ENCODE data around the gene PSMG2.

GRCh38 chr18:12668041-12668440 lies 34.8 kb upstream of the PSMG2 start:
- TF ChIP-seq, protein P1, sequence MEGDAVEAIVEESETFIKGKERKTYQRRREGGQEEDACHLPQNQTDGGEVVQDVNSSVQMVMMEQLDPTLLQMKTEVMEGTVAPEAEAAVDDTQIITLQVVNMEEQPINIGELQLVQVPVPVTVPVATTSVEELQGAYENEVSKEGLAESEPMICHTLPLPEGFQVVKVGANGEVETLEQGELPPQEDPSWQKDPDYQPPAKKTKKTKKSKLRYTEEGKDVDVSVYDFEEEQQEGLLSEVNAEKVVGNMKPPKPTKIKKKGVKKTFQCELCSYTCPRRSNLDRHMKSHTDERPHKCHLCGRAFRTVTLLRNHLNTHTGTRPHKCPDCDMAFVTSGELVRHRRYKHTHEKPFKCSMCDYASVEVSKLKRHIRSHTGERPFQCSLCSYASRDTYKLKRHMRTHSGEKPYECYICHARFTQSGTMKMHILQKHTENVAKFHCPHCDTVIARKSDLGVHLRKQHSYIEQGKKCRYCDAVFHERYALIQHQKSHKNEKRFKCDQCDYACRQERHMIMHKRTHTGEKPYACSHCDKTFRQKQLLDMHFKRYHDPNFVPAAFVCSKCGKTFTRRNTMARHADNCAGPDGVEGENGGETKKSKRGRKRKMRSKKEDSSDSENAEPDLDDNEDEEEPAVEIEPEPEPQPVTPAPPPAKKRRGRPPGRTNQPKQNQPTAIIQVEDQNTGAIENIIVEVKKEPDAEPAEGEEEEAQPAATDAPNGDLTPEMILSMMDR (IDR thresholded peaks at IDR 0.05; ENCODE audit: borderline replicate concordance, extremely low read depth, low read length, poor library complexity, severe bottlenecking), result no peak
- no peak for TF ChIP-seq EZH2 (IDR thresholded peaks at IDR 0.05; ENCODE audit: borderline replicate concordance, low read depth, low read length, severe bottlenecking)

Measured in DND-41 (cell line).